Mesenchymal stem cell (in vitro differentiated cells and primary cell): ENCODE measurements around the gene TMEM86B. TPM values are rescaled to one million over a fixed set of nuclear protein-coding genes. Genes with fewer than 3 reads are reported as not detected.
A peak's percentile ranks its signal among the peaks of the same experiment; 100 is the strongest.

Source experiments
- DNase-seq: peaks from one replicate; pipeline ENCODE4 v3.0.0-alpha.2; 2013
- H2AFZ ChIP-seq: one replicate; pipeline ENCODE4 v1.6.1; 2013; ENCODE audit warnings: low read depth, mild to moderate bottlenecking, control low read depth, inconsistent platforms, low read length, moderate library complexity
- H2AK5ac ChIP-seq: 2 replicates; pipeline ENCODE4 v1.6.1; 2013; ENCODE audit warnings: low read length, moderate library complexity, mild to moderate bottlenecking, inconsistent platforms; ENCODE audit not compliant: severe bottlenecking
- H2BK120ac ChIP-seq: one replicate; pipeline ENCODE4 v1.6.1; 2013; ENCODE audit warnings: low read depth, mild to moderate bottlenecking, inconsistent platforms, low read length, moderate library complexity
- H2BK12ac ChIP-seq, 2 experiments: one replicate each; pipeline ENCODE4 v1.6.1; 2013; ENCODE audit warnings: inconsistent platforms in 2 of 2, low read length in 2 of 2, mild to moderate bottlenecking in 2 of 2, moderate library complexity in 2 of 2, control low read depth in 1 of 2
- H2BK15ac ChIP-seq: one replicate; pipeline ENCODE4 v1.6.1; 2013; ENCODE audit warnings: mild to moderate bottlenecking, low read depth, inconsistent platforms; ENCODE audit not compliant: poor library complexity, severe bottlenecking
- H2BK5ac ChIP-seq: 2 replicates; pipeline ENCODE4 v1.6.1; 2013; ENCODE audit warnings: low read depth, mild to moderate bottlenecking, low read length, control low read depth, inconsistent platforms; ENCODE audit not compliant: poor library complexity, severe bottlenecking
- H3K14ac ChIP-seq, 2 experiments: one replicate each; pipeline ENCODE4 v1.6.1; 2013; ENCODE audit warnings: inconsistent platforms in 2 of 2, low read length in 2 of 2, control low read depth in 1 of 2, mild to moderate bottlenecking in 1 of 2, moderate library complexity in 1 of 2
- H3K18ac ChIP-seq, 2 experiments: one replicate each; pipeline ENCODE4 v1.6.1; 2013; ENCODE audit warnings: inconsistent platforms in 2 of 2, low read length in 2 of 2, control low read depth in 1 of 2, low read depth in 1 of 2, mild to moderate bottlenecking in 1 of 2
- H3K23ac ChIP-seq, 2 experiments: one replicate each; pipeline ENCODE4 v1.6.1; 2013; ENCODE audit warnings: inconsistent platforms in 2 of 2, low read length in 2 of 2, mild to moderate bottlenecking in 2 of 2, moderate library complexity in 2 of 2, control low read depth in 1 of 2
- H3K27ac ChIP-seq: 2 replicates; pipeline ENCODE4 v1.5.1; 2013; ENCODE audit warnings: mild to moderate bottlenecking, moderate library complexity, low read length, control low read depth, inconsistent platforms; ENCODE audit not compliant: poor library complexity, severe bottlenecking
- H3K27me3 ChIP-seq, 2 experiments: 2 replicates each; pipeline versions ENCODE4 v1.6.1 to v1.7.0; 2013; ENCODE audit warnings: low read length in 2 of 2, mild to moderate bottlenecking in 2 of 2, moderate library complexity in 2 of 2, control low read depth in 1 of 2, inconsistent platforms in 1 of 2; ENCODE audit not compliant: control insufficient read depth in 1 of 2, insufficient read depth in 1 of 2
- H3K36me3 ChIP-seq, 2 experiments: 2 replicates each; pipeline versions ENCODE4 v1.6.1 to v1.7.0; 2013; ENCODE audit warnings: low read length in 2 of 2, control low read depth in 1 of 2, inconsistent platforms in 1 of 2, low read depth in 1 of 2, mild to moderate bottlenecking in 1 of 2; ENCODE audit not compliant: insufficient read depth in 2 of 2, control insufficient read depth in 1 of 2
- H3K4ac ChIP-seq, 2 experiments: one replicate each; pipeline ENCODE4 v1.6.1; 2013; ENCODE audit warnings: inconsistent platforms in 2 of 2, low read length in 2 of 2, mild to moderate bottlenecking in 2 of 2, moderate library complexity in 2 of 2, control low read depth in 1 of 2, low read depth in 1 of 2
- H3K4me1 ChIP-seq: 2 replicates; pipeline ENCODE4 v1.6.1; 2013; ENCODE audit warnings: low read depth, low read length, control low read depth; ENCODE audit not compliant: control insufficient read depth, insufficient read depth
- H3K4me2 ChIP-seq: 2 replicates; pipeline ENCODE4 v1.6.1; 2013; ENCODE audit warnings: low read length, mild to moderate bottlenecking, inconsistent platforms; ENCODE audit not compliant: poor library complexity, severe bottlenecking
- H3K4me3 ChIP-seq, 2 experiments: 2 replicates each; pipeline versions ENCODE4 v1.5.1 to v1.7.0; 2013; ENCODE audit warnings: low read length in 2 of 2, mild to moderate bottlenecking in 2 of 2, control low read depth in 1 of 2, low read depth in 1 of 2; ENCODE audit not compliant: insufficient read depth in 1 of 2
- H3K79me1 ChIP-seq: replicated peaks from 2 replicates; pipeline ENCODE4 v1.6.1; 2013; ENCODE audit warnings: mild to moderate bottlenecking, control low read depth, low read length, inconsistent platforms; ENCODE audit not compliant: poor library complexity, severe bottlenecking
- H3K9ac ChIP-seq: 2 replicates; pipeline ENCODE4 v1.7.0; 2013; ENCODE audit warnings: mild to moderate bottlenecking, low read length, moderate library complexity
- H3K9me3 ChIP-seq: 2 replicates; pipeline ENCODE4 v1.7.0; 2013; ENCODE audit warnings: mild to moderate bottlenecking, low read length; ENCODE audit not compliant: control insufficient read depth
- H4K8ac ChIP-seq: one replicate; pipeline ENCODE4 v1.6.1; 2013; ENCODE audit warnings: inconsistent platforms, mild to moderate bottlenecking, low read length, moderate library complexity
- H4K91ac ChIP-seq: one replicate; pipeline ENCODE4 v1.6.1; 2013; ENCODE audit warnings: mild to moderate bottlenecking, low read length, inconsistent platforms
- WGBS: methylation state at CpG from one replicate; pipeline ENCODE4 v1.1.7; 2013; ENCODE audit warnings: mixed read lengths; 5-methylcytosine and 5-hydroxymethylcytosine counted together
- small RNA-seq: library from polyadenylated mRNA; stranded (forward); fragments of <200 nt; extraction: miRNeasy Mini kit (QIAGEN cat#:217004); gene quantifications from one replicate; pipeline ENCODE3, GENCODE V24; 2013; ENCODE audit warnings: low read depth

The TMEM86B gene

GRCh38 chr19:55178781-55179599, 49.6 kb downstream of the TMEM86B start:
- no peak overlapping the region for H2BK5ac ChIP-seq
- H4K8ac ChIP-seq: no peak overlapping the region
- H2BK120ac ChIP-seq: no peak overlapping the region
- H4K91ac ChIP-seq: no peak overlapping the region
- H2BK15ac ChIP-seq: no peak overlapping the region
- H2AFZ ChIP-seq: peak overlapping the region; percentile 68
- peak overlapping the region; percentile 41 to 68 for H3K4me3 ChIP-seq
- no peaks in the 10 kb centered on the region for H3K79me1 ChIP-seq
- no peaks in the 10 kb centered on the region for H3K9me3 ChIP-seq
- no peak overlapping the region for H2BK12ac ChIP-seq
- peak overlapping the region; percentile 81 for H3K4me2 ChIP-seq
- no peak overlapping the region for H3K23ac ChIP-seq
- H3K4ac ChIP-seq: no peak overlapping the region
- peaks cover 0 to 14% of the 10 kb centered on the region in 2 experiments for H3K36me3 ChIP-seq
- DNase-seq: peak; percentile 91
- H3K4me1 ChIP-seq: peaks cover 16% of the 10 kb centered on the region
- no peak overlapping the region for H3K14ac ChIP-seq
- H3K9ac ChIP-seq: peak overlapping the region; percentile 60
- no peak overlapping the region for H2AK5ac ChIP-seq
- H3K27ac ChIP-seq: no peak overlapping the region
- 6% methylated on average over 56 of the region's 61 CpGs for WGBS
- peaks cover 6 to 86% of the 10 kb centered on the region in 2 experiments for H3K27me3 ChIP-seq
- peak overlapping the region in 1 of 2 experiments; percentile 49 for H3K18ac ChIP-seq

Small RNAs within 50 kb of the gene (small RNA-seq; reads per million reads assigned to genes)
- gene MIR6802 (not detected), gene MIR6803 (not detected), gene MIR6804 (0.86 reads per million)
